Measurements from ENCODE around the gene ATP5F1D.

- TF ChIP-seq CTCF (IDR thresholded peaks at IDR 0.05; ENCODE audit: low read depth, low read length) (peak; percentile 93), EZH2phosphoT487 (IDR thresholded peaks at IDR 0.05; ENCODE audit: low read depth) (no peak)
Observed at GRCh38 chr19:1266916-1267476, 25.4 kb downstream of the ATP5F1D start.
